GM19452 (cell line): ENCODE results near the gene SOBP.

Experiments
- ATAC-seq: cut with Tn5 transposase; IDR thresholded peaks from one replicate; pipeline ENCODE4 v1.9.1; 2021; ENCODE audit not compliant: unreplicated experiment

The SOBP gene

DNA sequence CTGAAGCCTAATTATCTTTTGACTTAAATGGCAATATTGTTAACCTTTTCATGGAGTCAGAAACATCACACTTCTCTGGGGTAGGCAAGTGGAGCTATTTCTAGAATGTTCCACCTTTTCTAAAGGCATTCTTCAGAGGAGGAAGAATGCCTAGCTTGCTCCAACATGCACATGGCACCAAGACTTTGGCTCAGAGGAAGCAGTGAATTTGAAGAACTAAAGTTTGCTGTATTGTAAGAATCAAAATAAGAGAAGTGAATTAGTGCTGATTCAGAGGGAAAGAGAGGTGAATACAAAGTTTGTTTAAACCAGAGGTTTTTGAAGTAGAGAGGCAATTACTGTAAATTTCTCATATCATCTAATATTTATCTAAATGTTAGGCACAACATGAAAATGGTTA, 92.2 kb downstream of the SOBP start:
- ATAC-seq, result no peak

GRCh38 chr6:107584726-107585125, 94.8 kb downstream of the SOBP start:
- no peak for ATAC-seq

DNA sequence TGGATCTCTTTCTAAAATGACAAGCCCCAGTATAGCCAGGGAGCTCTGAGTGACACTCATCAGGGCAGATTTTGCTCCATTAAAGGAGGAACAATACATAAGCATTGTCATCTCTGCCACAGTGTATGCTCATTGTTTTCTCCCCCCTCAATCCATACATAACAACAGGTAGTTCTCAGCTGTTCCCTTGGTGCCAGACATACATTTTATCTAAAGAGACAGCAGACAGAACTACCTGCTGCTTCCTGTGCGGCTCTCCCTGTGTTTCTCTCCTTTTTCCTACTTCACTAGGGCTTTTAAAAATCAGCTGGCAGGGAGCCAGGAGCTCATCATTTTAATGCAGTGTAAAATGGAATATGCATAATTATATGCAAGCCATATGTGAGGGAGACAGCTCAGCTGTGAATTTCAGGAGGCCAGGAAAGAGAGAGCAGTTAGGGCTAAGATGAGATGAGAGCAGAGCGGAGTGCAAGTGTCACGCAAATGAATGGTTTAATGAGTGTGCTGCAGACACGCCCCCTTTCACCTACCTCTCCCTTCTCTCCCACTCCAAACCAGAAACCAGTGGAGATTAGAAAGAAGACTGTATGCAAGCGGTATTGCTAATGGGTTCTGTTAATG, 96.0 kb downstream of the SOBP start:
- ATAC-seq, result no peak

GRCh38 chr6:107587451-107587850, 97.5 kb downstream of the SOBP start:
- no peak for ATAC-seq

DNA sequence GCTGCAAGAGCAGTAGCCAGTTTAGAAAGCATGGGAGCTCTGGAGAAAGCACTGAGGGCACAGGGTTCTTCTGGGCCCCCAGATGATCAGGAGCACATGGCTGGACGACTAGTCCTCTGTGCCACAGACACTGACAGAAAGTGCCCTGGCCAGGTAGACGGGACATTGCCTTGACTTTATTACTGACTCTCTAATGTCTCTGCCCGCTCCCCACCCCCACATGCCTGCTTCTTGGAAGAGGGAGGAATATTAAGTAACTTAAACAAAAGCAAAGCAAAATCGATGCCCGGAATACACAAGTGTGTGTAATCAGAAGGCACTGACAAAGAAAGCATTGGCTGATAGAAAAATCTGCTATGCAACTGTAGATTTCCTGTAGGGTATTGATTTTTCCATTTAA, 99.3 kb downstream of the SOBP start:
- no peak for ATAC-seq

- ATAC-seq, result no peak
Measured at GRCh38 chr6:107589934-107590333, 100.0 kb downstream of the SOBP start.

DNA sequence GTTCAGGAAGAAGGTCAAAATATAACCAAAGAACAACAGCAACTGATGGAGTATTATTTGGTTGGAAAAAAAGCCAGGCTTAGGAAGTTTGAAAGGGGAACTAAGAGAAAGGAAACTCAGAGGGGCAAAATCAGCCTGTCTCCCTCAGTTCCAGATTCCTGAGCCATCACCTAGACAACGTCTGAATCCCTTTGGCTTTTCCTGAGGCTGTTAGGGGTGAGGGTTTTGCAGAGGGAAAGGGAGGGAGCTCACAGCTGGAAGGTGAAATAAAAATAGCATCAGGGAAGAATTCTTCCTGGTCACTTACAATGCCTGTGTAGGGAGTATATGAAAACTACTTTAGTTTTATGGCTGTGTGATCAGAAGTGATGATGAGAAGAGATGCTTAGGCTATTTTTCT, 100.5 kb downstream of the SOBP start:
- no peak for ATAC-seq

DNA sequence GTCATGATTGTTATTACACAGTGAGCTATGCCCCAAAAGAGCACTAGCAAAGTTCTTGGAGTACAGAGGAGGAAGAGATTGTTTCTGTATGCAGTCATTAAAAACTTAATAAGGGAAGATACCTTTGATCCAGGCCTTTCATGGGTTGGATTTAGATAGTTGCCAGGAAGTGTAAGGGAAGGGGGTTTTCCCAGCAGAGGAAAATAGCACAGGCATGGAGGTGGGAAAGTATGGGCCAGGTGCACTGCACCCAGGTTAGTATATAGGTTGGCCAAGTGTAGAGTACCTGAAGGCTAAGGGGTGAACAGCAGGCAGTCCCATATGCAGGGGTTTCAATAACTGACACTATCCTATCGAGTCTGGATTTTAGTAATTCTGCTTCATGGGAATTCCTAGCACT, 101.4 kb downstream of the SOBP start:
- ATAC-seq, result no peak

DNA sequence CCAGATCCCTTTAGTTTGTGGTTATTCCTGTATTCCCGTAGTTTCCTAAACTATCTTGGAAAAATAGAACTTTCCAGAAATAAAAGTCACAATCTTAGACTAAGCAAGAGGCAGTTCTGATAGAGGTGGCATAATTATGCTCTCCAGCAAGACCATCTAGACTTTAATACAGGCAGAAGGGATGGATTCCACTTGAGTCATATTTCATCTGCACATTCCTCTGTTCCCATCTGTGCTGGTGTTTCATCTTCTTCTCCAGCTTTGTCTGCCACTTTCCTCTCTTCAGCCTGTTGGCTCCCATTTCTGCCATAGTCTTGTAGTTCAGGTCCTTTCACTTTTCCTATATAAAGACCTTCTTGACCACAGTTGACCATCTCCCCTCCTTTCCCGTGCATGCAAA, 102.9 kb downstream of the SOBP start:
- no peak for ATAC-seq

- no peak for ATAC-seq
Measured at GRCh38 chr6:107594736-107595135, 104.8 kb downstream of the SOBP start.

DNA sequence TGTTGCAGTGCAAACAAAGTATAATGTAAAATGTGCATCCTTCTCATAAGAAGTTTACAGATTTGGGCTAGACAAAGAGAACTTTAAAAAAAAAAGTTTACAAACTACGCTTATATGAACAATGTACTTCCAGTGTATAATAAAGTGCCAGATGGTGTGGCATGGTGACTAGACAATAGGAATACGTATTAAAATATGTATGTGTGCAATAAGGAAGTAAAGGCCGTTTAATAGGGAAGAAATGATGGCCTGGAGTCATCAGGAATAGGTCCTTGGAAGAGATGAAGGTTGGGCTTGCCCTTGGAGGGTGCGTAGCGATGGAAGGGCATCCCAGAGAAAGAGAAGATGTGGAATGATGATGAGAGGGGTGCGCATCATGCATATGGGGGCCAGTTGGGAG, 108.2 kb downstream of the SOBP start:
- ATAC-seq, result no peak

DNA sequence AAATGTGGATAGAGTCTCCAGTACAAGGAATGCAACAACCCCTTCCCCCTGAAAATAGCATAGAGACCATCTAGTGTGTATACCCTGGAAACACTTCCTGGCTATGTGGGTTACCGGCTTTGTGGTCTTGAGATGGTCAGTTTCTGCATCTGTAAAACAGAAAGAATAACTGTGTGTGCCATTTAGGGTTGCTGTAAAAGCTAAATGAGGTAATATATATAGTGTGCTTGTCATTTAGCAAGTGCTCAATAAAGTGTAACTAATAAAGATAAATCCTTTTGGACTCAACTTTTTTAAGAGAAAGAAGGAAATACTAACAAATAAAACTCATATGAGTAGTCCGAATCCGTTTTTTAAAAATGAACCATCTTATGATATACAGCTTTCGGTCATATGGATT, 109.1 kb downstream of the SOBP start:
- no peak for ATAC-seq

- ATAC-seq, result no peak
Measured at GRCh38 chr6:107600121-107600520, 110.2 kb downstream of the SOBP start.

GRCh38 chr6:107600936-107601335, 111.0 kb downstream of the SOBP start:
- no peak for ATAC-seq

DNA sequence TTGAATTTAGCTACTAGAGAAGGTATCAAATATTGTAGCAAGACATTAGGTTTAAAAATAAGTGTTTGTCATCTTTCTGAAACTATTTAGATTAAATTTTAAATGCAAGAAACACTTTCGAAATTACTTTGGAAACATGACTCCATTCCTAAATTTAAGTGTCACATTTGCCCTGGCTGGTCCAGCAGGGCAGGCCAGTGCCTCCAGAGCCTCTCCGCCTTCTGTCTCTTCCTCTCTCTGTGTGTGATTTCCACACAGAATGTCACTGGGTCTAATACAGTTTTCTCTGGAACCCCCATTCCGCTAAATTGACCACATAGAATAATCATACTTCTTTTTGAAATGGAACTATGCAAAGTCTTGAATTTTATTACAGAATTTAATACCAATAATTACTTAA, 111.5 kb downstream of the SOBP start:
- no peak for ATAC-seq

GRCh38 chr6:107602321-107603005, 112.5 kb downstream of the SOBP start:
- ATAC-seq, result no peak

DNA sequence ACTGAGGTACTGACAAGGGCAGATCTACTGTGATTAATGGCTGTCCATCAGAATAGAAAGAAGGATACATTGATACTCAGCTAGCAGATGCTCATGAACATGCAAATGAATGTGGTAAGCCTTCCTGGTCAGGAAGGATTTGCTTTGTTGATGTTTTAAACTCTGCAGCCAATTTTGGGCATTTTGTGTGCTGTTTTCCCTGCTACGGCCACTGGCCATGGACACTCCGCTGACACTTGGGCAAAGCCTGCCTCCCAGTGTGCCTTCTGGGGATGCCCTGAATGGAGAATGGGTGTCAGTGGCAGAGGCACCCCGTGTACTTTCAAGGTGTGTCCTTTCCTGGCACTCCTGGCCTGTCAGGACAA, 113.1 kb downstream of the SOBP start:
- ATAC-seq, result no peak

- ATAC-seq, result no peak
Measured at GRCh38 chr6:107604549-107604948, 114.6 kb downstream of the SOBP start.

- no peak for ATAC-seq
Measured at GRCh38 chr6:107606407-107606806, 116.5 kb downstream of the SOBP start.

DNA sequence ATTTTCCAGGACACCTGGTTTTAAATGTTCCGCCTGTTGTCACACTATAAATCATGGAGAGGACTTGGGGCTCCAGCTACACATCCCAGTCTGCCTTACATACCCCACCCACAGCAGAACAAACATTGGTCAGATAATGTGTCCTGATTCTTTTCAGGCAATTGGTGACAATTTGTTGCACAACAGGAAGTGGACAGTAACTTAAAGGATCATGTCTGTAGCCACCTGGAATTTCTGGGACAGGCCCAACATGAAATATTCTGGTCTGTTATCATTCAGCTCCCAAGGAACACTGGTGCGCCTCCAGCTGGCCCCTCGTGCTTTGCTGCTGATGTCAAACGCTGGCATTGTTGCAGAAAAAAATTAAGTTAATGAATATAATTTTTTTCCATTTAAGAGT, 117.2 kb downstream of the SOBP start:
- no peak for ATAC-seq

GRCh38 chr6:107611094-107611810, 121.3 kb downstream of the SOBP start:
- no peak for ATAC-seq

GRCh38 chr6:107612762-107613415, 123.0 kb downstream of the SOBP start:
- ATAC-seq, result no peak
